ENCODE data around the gene HPS1. TPM values are rescaled to one million over a fixed set of nuclear protein-coding genes. Genes with fewer than 3 reads are reported as not detected.

HPS1 gene
- total and polyA plus RNA-seq, 2 of the 4 experiments (the other 2 are of a cell fraction) = 14.0 to 55.2 TPM

DNA sequence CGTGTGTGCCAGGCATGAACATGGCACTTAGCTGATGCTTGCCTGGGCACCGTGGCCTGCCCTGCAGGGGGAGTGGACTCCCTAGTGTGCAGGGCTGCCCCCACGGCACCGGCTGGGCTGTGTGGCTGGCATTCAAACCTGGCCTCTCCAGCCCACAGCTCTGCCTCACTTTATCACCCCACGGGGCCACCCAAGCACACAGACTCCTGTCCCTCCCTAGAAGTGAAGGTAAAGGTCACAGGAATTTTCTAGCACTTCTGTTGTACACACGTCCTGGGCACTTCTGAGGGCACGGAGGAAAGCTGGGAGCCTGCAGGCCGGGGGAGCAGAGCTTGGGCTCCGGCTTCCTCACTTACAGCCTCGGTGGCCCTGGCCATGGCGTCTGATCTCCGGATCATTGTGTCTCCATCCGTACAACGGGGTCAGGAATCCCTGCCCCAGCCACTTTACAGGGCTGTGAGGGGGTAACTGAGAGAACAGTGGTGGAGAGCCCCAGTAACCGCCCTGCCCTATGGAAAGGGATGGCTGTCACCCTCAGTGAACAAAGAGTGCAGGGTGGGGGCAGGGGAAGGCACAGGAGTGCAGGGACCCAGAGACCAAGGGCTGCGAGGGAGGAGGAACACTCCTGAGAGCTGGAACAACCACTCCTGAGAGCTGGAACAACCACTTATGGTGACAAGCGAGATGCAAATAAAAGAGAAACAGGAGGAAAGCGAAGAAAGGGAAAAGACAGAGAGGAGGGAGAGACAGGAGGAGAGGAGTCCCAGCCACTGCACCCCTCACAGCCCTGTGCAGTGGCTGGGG is 27.9 kb downstream of the HPS1 start:
- WGBS, 2 experiments (ENCODE audit: extremely low coverage in 2 of 2, insufficient read length in 1 of 2) = 98% methylated on average over 10 of the region's 18 CpGs; no CpG with 5 or more reads in 1 of the 2 experiments
- Histone ChIP-seq H3K4me3 (ENCODE audit: insufficient read depth, low read depth, low read length) (no peak overlapping the region), H2BK5ac (ENCODE audit: low read depth, low read length, poor library complexity, severe bottlenecking) (no peak overlapping the region), H2BK15ac (ENCODE audit: low read depth, low read length) (no peak overlapping the region), H3K4me1 (ENCODE audit: control insufficient read depth, insufficient read depth, low read length) (peaks cover 10% of the 10 kb centered on the region), H3K4ac (ENCODE audit: low read depth, low read length) (no peak overlapping the region), H2BK20ac (ENCODE audit: low read depth, low read length) (no peak overlapping the region), H3K9me1 (ENCODE audit: insufficient read depth, low read length) (peaks cover 10% of the 10 kb centered on the region), H3K14ac (replicated peaks; ENCODE audit: low read depth, low read length) (no peak overlapping the region), H4K5ac (ENCODE audit: low read depth, low read length) (no peak overlapping the region), H2AK9ac (replicated peaks; ENCODE audit: low read depth, low read length, poor library complexity) (no peak overlapping the region), H3K56ac (ENCODE audit: extremely low read depth, insufficient read depth, low read length) (no peak overlapping the region), H3K79me1 (ENCODE audit: low read depth in 1 of 2, low read length in 2 of 2) (peaks cover 10 to 11% of the 10 kb centered on the region in 2 experiments; a peak in 3 of 4 replicates), H2BK120ac (ENCODE audit: low read depth, low read length) (no peak overlapping the region), H3K9me3 (ENCODE audit: control insufficient read depth, insufficient read depth, low read length) (no peaks in the 10 kb centered on the region), H4K20me1 (ENCODE audit: insufficient read depth, low read length) (no peaks in the 10 kb centered on the region), H3K23ac (ENCODE audit: low read depth, low read length) (no peak overlapping the region), H3K18ac (ENCODE audit: low read depth, low read length) (no peak overlapping the region), H4K8ac (ENCODE audit: low read depth in 2 of 2, low read length in 2 of 2) (no peak overlapping the region), H4K91ac (ENCODE audit: insufficient read depth, low read depth, low read length) (no peak overlapping the region), H2AK5ac (ENCODE audit: low read depth, low read length) (no peak overlapping the region), H3K4me2 (ENCODE audit: low read depth, low read length) (no peak overlapping the region), H2AFZ (replicated peaks; ENCODE audit: low read length, poor library complexity) (no peak overlapping the region), H3K27me3 (ENCODE audit: control insufficient read depth, insufficient read depth, low read length) (no peaks in the 10 kb centered on the region), H3K27ac (ENCODE audit: insufficient read depth, low read length) (no peak overlapping the region), H3K36me3 (ENCODE audit: control insufficient read depth, insufficient read depth, low read length) (peaks cover 42% of the 10 kb centered on the region), H3K9ac (ENCODE audit: low read depth, low read length) (no peak overlapping the region)
- no peak for ATAC-seq (ENCODE audit: low read depth)
- no TSS peak for BruUV-seq (replicated peaks)
- POLR2A ChIA-PET (ENCODE audit: unreplicated experiment) = no interaction called here
- CTCF ChIA-PET = interaction anchor here (0.6 kb wide), 1 partner anchor 154 kb away, joined by 3 read pairs; no protein-coding TSS in a partner anchor
- in situ Hi-C loops (cut with MboI; ENCODE audit: low sequenced_read_pairs) = no loop called here
- no peak for TF ChIP-seq MAFK (IDR thresholded peaks at IDR 0.05; ENCODE audit: low read depth, low read length)
- TF ChIP-seq SMC3 (IDR thresholded peaks at IDR 0.05; ENCODE audit: low read depth, low read length) = no peak
- no peak for TF ChIP-seq FOS (IDR thresholded peaks at IDR 0.05; ENCODE audit: low read depth, low read length)
- no peak for TF ChIP-seq MXI1 (IDR thresholded peaks at IDR 0.05; ENCODE audit: borderline replicate concordance, low read depth, low read length)
- TF ChIP-seq, protein P1, sequence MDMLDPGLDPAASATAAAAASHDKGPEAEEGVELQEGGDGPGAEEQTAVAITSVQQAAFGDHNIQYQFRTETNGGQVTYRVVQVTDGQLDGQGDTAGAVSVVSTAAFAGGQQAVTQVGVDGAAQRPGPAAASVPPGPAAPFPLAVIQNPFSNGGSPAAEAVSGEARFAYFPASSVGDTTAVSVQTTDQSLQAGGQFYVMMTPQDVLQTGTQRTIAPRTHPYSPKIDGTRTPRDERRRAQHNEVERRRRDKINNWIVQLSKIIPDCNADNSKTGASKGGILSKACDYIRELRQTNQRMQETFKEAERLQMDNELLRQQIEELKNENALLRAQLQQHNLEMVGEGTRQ (IDR thresholded peaks at IDR 0.05; ENCODE audit: low read depth, low read length) = no peak
- TF ChIP-seq, protein P2, sequence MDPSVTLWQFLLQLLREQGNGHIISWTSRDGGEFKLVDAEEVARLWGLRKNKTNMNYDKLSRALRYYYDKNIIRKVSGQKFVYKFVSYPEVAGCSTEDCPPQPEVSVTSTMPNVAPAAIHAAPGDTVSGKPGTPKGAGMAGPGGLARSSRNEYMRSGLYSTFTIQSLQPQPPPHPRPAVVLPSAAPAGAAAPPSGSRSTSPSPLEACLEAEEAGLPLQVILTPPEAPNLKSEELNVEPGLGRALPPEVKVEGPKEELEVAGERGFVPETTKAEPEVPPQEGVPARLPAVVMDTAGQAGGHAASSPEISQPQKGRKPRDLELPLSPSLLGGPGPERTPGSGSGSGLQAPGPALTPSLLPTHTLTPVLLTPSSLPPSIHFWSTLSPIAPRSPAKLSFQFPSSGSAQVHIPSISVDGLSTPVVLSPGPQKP (IDR thresholded peaks at IDR 0.05; ENCODE audit: borderline replicate concordance, low read depth, low read length) = no peak
- no peak for TF ChIP-seq RCOR1 (IDR thresholded peaks at IDR 0.05; ENCODE audit: insufficient replicate concordance, low read length)
- no peak for TF ChIP-seq RFX5 (IDR thresholded peaks at IDR 0.05; ENCODE audit: low read depth, low read length)
- no peak for TF ChIP-seq CHD1 (IDR thresholded peaks at IDR 0.05; ENCODE audit: low read depth, low read length)
- TF ChIP-seq NFE2L2 (IDR thresholded peaks at IDR 0.05; ENCODE audit: low read depth, low read length) = no peak
- TF ChIP-seq, protein P3, sequence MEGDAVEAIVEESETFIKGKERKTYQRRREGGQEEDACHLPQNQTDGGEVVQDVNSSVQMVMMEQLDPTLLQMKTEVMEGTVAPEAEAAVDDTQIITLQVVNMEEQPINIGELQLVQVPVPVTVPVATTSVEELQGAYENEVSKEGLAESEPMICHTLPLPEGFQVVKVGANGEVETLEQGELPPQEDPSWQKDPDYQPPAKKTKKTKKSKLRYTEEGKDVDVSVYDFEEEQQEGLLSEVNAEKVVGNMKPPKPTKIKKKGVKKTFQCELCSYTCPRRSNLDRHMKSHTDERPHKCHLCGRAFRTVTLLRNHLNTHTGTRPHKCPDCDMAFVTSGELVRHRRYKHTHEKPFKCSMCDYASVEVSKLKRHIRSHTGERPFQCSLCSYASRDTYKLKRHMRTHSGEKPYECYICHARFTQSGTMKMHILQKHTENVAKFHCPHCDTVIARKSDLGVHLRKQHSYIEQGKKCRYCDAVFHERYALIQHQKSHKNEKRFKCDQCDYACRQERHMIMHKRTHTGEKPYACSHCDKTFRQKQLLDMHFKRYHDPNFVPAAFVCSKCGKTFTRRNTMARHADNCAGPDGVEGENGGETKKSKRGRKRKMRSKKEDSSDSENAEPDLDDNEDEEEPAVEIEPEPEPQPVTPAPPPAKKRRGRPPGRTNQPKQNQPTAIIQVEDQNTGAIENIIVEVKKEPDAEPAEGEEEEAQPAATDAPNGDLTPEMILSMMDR (conservative IDR thresholded peaks at IDR 0.05; ENCODE audit: low read depth, low read length) = no peak
- no peak for TF ChIP-seq RAD21 (IDR thresholded peaks at IDR 0.05; ENCODE audit: low read length)
- TF ChIP-seq MAZ (IDR thresholded peaks at IDR 0.05; ENCODE audit: borderline replicate concordance, low read depth, low read length) = no peak
- no peak for TF ChIP-seq CEBPB (IDR thresholded peaks at IDR 0.05; ENCODE audit: low read depth, low read length)
- intact Hi-C loops (cut with micrococcal nuclease) = loop anchor here (10.0 kb wide), 1 partner anchor 244 kb away; no protein-coding TSS in a partner anchor
- no peak for DNase-seq
- dilution Hi-C loops (cut with HindIII; ENCODE audit: low sequenced_read_pairs, unreplicated experiment) = no loop called here

Measured in IMR-90 (cell line).